GM21723 (cell line): ENCODE results near the gene LGALS7B.
"Not testable (repeated sequence)": the region's sequence is repeated elsewhere in the genome, so short reads cannot be mapped to it uniquely, and the experiment has no call there.

Experiments used
- ATAC-seq: cut with Tn5 transposase; IDR thresholded peaks from one replicate; pipeline ENCODE4 v1.9.1; 2021; ENCODE audit warnings: mild to moderate bottlenecking, moderate library complexity; ENCODE audit not compliant: unreplicated experiment

The LGALS7B gene

DNA sequence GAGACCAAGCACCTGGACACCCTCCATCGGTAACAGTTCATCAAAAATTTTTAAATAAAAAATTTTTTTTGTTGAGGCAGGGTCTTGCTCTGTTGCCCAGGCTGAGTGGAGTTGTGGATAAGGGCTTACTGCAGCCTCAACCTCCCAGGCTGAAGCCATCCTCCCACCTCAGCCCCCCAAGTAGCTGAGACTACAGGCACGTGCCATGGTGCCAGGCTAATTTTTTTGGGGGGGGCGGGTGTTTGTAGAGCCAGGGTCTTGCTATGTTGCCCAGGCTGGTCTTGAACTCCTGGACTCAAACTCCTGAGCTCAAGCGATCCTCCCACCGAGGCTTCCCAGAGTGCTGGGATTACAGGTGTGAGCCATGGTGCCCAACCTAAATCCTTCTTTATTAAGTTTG, 4.7 kb downstream of the LGALS7B start:
- ATAC-seq = no peak

DNA sequence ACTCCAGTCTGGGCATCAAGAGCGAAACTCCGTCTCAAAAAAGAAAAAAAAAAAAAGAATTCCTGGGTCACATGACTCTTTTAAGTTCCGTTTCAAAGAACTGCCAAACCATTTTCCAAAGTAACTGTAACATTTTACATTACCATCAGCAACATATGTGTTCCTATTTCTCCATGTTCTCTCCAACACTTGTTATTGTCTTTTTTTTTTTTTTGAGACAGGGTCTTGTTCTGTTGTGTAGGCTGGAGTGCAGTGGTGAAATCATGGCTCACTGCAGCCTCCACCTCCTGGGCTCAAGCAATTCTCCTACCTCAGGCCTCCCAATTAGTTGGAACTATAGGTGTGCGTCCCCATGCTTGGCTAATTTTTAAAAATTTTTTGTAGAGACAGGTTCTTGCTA, 6.5 kb downstream of the LGALS7B start:
- no peak for ATAC-seq

DNA sequence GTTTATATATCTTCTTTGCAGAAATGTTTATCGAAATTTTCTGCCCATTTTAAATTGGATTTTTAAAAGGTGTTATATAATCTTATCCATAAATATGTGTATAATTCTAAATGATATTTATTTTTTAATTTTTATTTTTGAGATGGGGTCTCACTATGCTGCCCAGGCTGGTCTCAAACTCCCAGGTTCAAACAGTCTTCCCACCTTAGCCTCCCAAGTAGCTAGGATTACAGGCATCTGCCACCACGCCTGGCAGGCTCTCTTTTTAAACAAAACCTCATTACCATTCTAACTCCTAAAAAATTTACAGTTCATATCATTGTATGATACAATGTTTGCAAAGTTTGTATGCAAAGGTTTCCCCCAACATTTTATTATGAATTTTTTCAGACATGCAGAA, 7.2 kb downstream of the LGALS7B start:
- no peak for ATAC-seq

DNA sequence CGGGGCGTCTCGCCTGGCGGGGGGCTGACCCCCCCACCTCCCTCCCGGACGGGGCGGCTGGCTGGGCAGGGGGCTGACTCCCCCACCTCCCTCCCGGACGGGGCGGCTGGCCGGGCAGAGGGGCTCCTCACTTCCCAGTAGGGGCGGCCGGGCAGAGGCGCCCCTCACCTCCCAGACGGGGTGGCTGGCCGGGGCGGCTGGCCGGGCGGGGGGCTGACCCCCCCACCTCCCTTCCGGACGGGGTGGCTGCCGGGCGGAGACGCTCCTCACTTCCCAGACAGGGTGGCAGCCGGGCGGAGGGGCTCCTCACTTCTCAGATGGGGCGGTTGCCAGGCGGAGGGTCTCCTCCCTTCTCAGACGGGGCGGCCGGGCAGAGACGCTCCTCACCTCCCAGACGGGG, 8.8 kb downstream of the LGALS7B start:
- ATAC-seq = not testable (repeated sequence)

DNA sequence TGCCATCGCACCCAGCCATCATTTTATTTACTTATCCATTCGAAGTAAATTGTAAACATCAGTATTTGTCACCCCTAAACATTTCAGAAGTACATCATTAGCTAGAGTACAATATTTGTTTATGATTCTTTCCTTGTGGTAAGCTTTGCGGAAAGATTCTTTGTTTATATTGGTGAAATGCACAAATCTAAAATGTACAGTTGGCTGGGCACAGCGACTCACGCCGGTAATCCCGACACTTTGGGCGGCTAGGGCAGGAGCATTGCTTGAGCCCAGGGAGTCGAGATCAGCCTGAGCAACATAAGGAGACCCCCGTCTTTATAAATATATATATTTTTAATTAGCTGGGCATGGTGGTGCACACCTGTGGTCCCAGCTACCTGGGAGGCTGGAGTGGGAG, 10.1 kb downstream of the LGALS7B start:
- no peak for ATAC-seq

DNA sequence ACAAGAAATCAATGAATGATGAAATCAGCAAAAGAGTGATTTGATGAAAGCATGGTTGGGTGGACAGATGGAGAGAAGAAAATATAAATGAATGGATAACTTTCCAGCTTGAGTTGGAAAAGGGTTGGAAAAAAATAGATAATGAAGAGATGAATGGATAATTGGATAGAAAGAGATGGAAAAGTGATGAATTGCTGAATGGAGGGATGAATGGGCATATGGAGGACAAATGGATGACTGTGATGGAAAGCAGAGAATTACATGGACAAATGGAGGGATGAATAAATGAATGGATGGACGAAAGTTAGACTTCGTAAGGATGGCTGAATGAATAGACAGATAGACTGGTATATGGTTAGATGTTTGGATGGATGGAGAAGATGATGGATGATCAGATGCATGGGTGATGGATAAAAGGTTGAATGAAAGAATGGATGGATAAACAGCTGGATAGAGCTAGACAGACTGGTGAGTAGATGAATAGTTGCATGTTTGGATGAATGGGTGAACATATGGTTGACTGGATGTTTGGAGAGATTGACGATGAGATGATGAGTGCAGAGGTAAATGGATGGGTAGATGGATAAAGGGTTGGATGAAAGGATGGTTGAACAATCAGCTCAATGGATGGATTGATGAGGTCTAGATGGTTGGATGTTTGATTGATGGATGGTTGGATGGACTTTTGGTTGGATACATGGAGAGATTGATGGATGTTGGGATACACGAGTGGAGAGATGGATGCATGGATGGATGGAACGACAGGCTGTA, 11.8 kb downstream of the LGALS7B start:
- ATAC-seq = no peak

DNA sequence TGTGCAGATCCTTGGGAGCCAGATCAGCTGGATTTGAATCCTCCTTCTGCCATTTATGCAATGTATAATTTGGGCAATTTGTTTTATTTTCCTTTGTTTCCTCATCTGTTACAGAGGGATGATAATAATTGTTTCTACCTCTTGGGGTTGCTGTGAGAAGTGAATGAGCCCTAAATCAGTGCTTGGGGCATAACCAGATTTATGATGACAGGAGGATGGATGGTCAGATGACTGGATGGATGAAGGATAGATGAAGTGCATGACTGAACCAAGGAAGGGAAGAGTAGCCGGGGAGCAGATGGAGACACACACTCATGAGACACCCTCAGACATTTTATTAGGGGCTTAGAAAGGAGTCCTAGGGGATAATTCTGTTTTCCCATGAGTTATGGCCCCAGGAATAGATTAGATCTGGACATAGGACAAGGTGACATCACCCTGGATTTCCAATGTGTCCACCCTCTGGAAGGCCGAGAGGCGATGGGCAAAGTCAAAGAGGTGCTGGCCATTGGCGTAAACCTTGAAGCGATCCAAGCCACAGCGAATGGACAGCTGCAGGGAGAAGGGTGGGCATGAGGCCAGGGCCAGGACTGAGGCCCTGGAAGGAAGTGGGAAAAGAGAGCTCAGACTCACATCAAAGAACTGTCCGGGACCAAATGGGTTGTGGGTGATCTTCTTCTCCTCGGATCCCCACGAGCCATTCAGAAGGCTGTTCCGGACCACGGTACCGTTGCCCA, 12.5 kb downstream of the LGALS7B start:
- no peak for ATAC-seq

DNA sequence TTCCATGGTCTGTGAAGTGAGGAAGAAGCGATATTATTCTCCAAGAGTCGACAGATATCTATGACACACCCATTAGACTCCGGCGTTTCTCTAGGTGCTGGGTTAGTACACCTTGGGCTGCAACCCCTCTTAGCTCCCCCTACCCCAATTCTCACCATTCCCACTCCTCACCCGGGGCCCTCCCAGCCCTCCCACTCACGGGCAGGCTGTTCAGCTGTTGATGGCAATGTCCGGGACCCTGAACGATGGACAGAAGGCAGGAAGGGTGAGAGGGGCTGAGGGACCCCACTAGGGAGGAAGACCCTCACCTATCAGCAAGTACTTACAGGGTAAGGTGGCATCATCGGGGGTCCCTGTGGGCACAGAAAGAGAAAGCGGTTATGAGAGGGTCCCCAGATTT, 14.5 kb downstream of the LGALS7B start:
- no peak for ATAC-seq

DNA sequence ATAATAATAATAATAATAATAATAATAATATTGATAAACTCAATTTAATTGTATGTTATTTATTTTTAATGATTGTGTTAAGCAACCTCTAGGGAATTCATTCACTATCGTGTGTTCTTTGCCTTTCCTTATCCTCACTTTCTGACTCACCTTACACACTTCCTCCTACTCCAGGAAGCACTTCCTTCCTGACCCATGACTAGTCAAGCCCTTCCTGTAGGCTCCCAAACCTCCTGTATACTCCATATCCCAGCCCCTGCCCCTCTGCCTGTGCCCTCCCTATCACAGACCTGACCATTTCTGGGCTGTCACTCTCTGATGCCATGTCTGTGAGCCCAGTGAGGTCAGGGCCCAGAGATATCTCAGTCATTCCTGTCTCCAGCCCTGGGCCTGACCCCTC, 16.2 kb downstream of the LGALS7B start:
- ATAC-seq = no peak

DNA sequence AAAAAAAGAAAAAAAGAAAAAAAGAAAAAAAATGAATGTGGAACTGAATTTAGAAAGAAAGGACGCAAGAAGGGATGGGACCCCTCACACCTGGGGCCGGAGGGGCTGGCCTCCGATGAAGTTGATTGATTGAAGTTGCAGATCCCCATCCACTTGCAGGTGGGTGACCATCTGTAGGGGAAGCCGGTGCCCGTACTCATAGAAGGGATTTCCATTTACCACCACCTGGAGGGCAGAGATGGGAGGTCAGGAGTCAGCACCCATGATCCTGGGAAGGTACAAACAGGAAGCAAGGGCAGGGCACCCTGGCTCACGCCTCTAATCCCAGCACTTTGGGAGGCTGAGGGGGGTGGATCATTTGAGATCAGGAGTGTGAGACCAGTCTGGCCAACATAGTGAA, 17.4 kb downstream of the LGALS7B start:
- ATAC-seq = no peak

DNA sequence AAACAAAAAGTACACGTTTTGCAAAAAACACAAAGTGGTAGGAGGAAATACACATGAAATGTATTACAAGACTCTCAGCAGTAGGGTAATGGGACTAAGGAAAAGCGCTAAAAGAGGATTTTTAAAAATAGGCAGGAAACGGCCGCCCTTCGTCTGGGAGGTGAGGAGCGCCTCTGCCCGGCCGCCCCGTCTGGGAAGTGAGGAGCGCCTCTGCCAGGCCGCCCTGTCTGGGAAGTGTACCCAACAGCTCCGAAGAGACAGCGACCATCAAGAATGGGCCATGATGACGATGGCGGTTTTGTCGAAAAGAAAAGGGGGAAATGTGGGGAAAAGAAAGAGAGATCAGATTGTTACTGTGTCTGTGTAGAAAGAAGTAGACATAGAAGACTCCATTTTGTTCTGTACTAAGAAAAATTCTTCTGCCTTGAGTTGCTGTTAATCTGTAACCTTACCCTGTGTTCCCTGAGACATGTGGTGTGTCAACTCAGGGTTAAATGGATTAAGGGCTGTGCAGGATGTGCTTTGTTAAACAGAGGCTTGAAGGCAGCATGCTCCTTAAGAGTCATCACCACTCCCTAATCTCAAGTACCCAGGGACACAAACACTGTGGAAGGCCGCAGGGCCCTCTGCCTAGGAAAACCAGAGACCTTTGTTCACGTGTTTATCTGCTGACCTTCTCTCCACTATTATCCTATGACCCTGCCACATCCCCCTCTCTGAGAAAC, 18.5 kb downstream of the LGALS7B start:
- not testable (repeated sequence) for ATAC-seq

DNA sequence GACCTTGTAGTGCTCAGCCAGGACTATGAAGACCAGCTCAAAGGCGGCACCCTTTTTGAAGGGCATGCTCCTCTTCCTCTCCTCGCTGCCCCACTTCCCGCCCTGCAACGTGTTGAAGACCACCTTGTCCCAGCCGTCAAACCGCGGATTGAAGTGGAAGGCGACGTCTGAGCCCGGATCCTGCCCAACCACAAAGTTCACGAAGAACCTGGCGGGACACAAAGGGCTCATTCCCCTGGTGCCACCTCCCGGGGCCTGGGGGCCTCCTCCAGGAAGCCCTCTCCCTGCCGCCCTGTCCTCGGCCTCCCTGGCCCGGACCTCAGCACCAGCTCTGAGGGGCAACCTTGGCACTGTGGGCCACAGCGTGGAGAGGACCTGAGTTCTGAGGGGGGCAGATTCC, 19.7 kb downstream of the LGALS7B start:
- no peak for ATAC-seq

DNA sequence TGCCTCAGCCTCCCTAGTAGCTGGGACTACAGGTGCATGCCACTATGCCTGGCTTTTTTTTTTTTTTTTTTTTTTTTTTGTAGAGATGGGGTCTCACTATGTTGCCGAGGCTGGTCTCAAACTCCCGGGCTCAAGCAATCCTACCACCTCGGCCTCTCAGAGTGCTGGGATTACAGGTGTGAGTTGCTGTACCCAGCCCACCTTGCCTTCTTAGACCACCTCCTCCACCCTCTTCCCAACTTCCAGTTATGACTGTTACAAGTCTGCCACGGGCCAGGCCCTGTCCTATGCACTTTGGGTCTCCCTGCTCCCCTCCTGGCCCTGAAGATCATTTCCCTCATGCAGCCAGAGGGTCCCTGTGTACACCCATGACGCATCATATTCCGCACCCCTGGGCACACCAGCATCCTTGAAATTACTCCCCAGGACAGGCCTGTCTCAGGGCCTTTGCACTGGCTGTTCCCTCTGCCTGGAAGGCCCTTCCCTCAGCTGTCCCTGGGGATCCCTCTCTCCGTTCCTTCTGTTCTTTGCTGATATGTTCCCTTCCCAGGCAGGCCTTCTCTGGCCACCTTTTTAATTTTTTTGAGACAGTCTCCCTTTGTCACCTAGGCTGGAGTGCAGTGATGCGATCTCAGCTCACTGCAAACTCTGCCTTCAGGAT, 20.7 kb downstream of the LGALS7B start:
- no peak for ATAC-seq

DNA sequence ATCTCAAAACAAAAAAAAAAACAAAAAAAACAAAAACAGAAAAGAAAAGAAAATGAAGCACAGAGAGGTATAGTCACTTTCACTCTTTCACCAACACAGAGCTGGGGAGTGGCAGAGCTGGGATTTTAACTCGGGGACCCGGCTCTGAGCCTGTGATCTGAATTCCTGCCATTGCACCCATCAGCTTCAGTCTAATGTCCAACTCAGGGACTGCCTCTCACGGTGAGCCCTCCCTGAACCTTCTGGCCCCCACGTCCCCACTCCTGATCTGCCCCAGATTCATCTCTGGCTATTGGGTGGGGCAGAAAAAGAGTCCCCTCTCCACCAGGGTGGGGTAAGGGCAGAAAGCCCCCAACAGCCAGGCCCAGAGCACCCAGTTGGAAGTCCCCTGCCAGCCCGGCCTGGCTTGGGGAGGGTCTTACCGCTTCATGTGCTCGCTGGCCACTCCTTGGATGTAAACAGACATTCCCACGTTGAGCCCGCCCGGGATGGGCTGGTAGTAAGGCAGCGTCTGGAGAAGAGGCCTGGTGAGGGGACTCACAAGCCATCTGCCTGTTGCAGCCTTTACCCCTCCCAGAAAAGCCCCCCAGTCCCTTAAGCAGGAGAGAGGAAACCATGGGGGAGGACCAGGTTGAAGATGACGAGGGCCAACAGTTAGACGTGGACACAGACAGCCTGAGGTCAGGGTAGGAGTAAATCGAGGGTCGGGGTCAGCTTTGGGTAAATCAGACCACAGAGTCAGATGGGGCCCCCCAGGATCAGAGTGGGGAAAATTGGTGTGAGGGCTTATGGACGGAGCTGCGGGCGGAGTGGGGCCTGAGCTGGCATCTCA, 23.2 kb downstream of the LGALS7B start:
- no peak for ATAC-seq

DNA sequence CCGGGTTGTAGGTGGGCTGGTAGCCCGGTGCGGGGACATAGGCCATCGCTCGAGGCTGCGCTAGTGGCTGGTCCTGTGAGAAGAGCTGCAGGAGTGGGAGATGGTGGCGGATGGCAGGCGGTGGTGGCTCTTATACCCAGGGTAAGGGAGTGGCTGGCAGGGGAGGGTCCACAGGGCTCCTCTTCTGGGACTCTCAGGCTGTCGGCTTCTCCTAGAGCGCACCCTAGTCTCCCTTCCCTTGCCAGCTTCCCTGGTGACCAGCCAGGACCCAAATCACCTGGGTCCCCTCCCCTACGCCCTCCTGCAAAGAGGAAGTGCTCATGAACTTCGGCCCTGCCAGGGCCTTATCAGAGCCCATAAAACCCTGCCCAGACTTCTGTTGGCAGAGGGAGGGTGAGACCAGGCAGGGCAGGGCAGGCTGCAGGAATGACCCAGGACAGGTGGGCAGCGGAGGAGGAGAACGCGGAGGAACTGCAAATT, 23.9 kb downstream of the LGALS7B start, which contains the start of gene LGALS4:
TSS of gene LGALS4 (minus strand) at position 105 of the 480 bp plus-strand sequence. CDS start at position 46, 59 bp downstream.
- no peak for ATAC-seq

DNA sequence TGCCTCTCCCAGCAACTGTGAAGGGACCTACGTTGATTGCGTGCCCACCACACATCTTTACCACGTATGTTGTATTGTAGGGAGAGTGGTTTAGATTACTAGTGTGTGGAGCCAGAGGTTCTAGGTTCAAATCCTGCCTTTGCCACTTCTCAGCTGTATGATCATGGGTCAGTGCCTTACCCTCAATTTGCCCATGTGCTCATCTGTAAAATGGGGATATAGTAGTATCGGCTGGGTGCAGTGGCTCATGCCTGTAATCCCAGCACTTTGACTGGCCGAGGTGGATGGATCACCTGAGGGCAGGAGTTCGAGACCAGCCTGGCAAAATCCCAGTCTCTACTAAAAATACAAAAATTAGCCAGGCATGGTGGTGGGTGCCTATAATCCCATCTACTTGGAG, 24.3 kb downstream of the LGALS7B start:
- no peak for ATAC-seq

DNA sequence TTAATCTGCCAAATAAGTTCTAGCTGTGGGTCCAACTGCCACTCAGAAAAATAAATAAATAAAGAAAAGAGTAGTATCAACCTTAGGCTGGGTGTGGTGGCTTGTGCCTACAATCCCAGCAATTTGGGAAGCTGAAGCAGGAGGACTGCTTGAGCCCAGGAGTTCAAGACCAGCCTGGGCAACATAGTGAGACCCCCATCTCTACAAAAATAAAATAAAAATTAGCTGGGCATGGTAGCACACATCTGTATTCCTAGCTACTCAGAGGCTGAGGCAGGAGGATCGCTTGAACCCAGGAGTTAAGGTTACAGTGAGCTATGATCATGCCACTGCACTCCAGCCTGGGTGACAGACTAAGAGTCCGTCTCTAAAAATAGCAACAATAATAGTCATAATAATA, 24.9 kb downstream of the LGALS7B start:
- ATAC-seq = not testable (repeated sequence)

DNA sequence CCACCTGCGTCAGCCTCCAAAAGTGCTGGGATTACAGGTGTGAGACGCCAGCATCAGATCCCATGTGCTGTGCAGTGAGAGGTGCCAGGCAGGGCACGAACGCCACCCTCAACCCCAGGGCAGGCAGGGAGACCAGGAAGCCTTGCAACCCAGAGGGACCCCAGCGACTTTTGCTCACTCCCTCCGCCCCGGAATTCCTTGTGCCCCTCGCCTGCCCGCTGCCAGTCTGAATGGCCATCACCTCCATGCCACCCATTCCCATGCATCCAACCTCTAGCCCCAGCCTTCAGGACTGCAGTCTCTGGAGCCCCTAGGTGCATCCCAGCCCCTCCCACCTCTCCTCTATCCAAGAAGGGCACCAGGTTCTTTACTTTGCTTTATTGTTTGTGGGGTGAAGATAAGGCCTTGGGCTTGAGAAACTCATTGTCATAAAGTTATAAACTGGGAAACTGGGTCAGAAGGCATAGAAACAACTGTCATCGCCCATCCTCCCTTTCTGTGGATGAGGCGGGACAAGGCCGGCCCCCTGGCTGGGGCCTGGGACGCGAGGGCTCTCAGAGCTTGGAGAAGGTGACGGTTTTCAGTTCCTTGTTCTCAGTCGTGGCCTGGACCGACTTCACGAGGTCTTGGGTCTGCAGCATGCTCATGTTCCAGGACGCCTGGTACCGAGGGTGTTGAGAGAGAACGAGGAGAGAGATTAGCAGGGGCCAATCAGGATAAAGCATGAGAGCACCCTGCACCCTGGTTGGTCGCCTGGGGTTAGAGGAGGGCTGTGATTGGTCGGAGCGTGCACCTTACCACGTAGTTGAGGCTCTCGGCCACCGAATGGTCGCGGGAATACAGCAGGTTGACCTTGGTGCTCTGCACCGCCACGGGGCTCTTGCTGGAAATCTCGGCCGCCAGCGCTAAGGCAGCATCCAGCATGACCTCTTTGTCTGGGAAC, 26.3 kb downstream of the LGALS7B start:
- no peak for ATAC-seq

DNA sequence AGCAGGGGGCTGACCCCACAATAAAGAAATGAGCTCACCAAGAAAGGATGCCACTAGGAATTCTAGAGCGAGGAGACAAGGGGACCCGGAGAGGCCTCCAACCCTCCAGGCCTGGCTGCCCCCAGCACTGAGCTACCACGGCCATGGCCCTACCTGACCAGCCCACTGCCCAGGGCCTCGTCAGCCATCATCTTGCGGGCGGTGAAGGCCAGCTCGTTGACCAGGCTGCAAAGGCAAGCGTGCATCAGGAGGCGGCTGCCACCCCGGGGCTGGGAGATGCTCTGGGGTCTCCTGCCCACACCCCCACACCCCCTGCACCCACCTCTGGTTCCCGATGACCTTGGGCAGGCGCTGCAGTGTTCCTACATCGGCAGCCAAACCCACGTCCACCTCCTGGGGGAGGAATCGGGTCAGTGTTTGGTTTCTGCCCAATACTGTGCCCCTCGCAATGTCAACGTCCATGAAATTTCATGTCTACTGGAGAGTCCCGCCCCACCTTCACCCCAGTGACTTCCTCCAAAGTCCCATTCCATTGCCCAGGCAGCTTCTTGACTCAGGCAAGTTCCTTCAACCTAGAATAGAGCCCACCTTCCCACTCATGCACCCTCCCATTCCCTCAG, 27.2 kb downstream of the LGALS7B start:
- ATAC-seq = no peak
